ENCODE data around the gene ZNF416. TPM values are rescaled to one million over a fixed set of nuclear protein-coding genes. Genes with fewer than 3 reads are reported as not detected.

The ZNF416 gene
- polyA plus RNA-seq, 2 of the 4 experiments (the other 2 are of a cell fraction) = 3.5 to 4.7 TPM

DNA sequence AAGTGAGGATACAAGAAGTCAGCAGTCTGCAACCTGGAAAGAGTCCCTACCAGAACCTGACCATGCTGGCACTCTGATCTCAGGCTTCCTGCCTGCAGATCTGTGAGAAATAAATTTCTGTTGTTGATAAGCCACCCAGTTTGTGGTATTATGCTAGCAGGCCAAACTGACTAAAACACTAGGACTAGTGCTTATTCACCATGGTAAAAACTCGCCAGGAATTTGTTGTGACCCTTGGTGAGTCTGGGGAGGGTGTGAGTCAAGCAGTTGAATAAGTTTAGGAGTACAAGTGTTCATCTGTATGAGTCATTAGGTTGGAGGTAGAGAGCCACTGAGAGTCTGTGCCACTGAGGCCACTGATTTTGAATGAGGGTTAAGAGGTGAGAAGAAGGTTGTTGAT, 8.8 kb upstream of the ZNF416 start:
- WGBS (ENCODE audit: missing lambda C conversion rate) = 0% methylated on average over 1 of the region's 1 CpG
- DNase-seq (ENCODE audit: low read depth in 1 of 2, low spot score in 1 of 2) = no peak
- ChIA-PET CTCF (no interaction called here), POLR2A (no interaction called here)
- no peak overlapping the region for H3K4me3 ChIP-seq
- no peaks in the 10 kb centered on the region for H3K4me1 ChIP-seq
- TF ChIP-seq, protein P1, sequence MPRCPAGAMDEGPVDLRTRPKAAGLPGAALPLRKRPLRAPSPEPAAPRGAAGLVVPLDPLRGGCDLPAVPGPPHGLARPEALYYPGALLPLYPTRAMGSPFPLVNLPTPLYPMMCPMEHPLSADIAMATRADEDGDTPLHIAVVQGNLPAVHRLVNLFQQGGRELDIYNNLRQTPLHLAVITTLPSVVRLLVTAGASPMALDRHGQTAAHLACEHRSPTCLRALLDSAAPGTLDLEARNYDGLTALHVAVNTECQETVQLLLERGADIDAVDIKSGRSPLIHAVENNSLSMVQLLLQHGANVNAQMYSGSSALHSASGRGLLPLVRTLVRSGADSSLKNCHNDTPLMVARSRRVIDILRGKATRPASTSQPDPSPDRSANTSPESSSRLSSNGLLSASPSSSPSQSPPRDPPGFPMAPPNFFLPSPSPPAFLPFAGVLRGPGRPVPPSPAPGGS (IDR thresholded peaks at IDR 0.05) = no peak
- no peak for TF ChIP-seq ZC3H11A (IDR thresholded peaks at IDR 0.05)
- TF ChIP-seq PHF8 (IDR thresholded peaks at IDR 0.05; ENCODE audit: borderline replicate concordance, low read depth) = no peak
- no peak for ATAC-seq
- no peak overlapping the region for H3K27ac ChIP-seq
- no peak overlapping the region for H3K4me2 ChIP-seq
- H3K9me3 ChIP-seq = peaks cover 92% of the 10 kb centered on the region
- no peak for FAIRE-seq

DNA sequence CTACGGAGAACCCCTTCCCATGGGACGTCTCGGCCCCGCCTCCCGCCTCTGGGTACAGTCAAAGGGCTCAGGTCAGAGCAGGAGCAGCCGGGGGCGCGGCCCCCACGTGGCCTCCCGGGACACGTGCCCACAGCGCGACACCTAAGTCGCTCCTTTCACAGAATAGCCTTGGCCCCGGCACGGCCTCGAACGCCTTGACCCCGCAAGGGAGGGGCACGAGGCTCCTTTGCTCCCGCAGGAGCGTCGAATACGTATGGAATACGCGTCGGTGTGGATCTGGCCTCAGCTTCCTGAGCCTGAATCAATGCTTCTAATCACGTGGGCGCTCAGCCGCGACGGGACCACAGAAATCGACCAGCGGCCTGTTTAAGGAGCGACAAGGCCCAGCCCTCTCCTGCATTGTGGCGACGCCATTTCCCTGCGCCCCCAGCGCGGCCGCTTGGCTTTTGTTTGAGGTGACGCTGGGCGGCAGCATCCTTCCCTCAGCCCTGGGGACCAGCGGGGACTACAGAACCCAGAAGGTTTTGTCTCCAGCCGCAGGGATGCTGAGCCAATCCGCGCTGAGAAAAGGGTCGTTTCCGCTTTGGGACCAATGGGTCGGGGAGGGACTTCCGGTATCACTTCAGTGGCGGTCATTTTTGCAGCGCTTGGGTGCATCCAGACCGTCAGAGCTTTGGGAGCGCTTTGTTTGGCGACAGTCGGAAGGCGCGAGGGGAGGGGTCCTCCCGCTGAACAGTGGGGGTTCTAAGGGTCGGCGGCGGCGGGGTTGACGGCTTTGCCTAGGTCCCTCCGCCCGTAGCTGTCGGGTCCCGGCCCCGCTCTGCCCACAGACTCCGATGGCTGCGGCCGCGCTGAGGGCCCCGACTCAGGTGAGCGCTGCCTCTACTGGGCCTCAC, 5.1 kb upstream of the ZNF416 start, which contains the start of gene ZIK1:
Gene ZIK1 (plus strand): TSS at position 625 of the 896 bp plus-strand sequence. CDS start 212 bp downstream, at position 837.
- Histone ChIP-seq H3K4me1 (no peaks in the 10 kb centered on the region), H3K27ac (no peak within 1 kb of the TSS), H3K4me2 (no peak within 1 kb of the TSS), H3K9me3 (peaks cover 92% of the 10 kb centered on the region), H3K4me3 (no peak within 1 kb of the TSS)
- ChIA-PET POLR2A (interaction anchor here (0.5 kb wide), 1 partner anchor 1949 kb away, joined by 4 read pairs; no protein-coding TSS in a partner anchor), CTCF (no interaction called here)
- no peak for DNase-seq (ENCODE audit: low read depth in 1 of 2, low spot score in 1 of 2)
- no peak for ATAC-seq
- TF ChIP-seq, protein P2, sequence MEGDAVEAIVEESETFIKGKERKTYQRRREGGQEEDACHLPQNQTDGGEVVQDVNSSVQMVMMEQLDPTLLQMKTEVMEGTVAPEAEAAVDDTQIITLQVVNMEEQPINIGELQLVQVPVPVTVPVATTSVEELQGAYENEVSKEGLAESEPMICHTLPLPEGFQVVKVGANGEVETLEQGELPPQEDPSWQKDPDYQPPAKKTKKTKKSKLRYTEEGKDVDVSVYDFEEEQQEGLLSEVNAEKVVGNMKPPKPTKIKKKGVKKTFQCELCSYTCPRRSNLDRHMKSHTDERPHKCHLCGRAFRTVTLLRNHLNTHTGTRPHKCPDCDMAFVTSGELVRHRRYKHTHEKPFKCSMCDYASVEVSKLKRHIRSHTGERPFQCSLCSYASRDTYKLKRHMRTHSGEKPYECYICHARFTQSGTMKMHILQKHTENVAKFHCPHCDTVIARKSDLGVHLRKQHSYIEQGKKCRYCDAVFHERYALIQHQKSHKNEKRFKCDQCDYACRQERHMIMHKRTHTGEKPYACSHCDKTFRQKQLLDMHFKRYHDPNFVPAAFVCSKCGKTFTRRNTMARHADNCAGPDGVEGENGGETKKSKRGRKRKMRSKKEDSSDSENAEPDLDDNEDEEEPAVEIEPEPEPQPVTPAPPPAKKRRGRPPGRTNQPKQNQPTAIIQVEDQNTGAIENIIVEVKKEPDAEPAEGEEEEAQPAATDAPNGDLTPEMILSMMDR (IDR thresholded peaks at IDR 0.05) = no peak
- TF ChIP-seq ZC3H11A (IDR thresholded peaks at IDR 0.05) (no peak), FOSL2 (IDR thresholded peaks at IDR 0.05) (no peak), FOSL2 (CRISPR knock-in tag; IDR thresholded peaks at IDR 0.05) (no peak)
- FAIRE-seq = no peak
- WGBS (ENCODE audit: missing lambda C conversion rate) = 67% methylated on average over 66 of the region's 76 CpGs

DNA sequence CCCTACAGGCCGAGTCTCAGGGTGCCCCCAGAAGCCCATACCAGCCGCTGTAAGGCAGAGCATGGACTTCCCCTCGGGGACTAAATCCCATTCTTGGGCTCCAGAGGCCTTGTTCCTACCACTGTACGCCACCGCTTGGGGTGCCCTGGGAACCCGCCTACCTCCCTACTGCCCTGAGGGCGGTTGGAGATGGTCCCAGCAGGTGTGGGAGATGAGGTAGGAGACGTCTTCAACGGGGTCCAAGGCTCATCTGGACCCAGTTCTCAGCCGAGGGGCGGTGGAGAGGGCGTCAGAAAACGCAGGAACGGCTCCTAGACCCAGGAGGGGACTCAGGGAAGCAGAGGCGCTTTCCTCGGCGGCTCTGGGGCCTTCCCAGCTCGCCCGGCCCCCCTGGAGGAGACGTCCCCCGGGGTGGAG, 4.4 kb upstream of the ZNF416 start:
- ChIA-PET CTCF (no interaction called here), POLR2A (no interaction called here)
- no peaks in the 10 kb centered on the region for H3K4me1 ChIP-seq
- FAIRE-seq (no peak), ATAC-seq (no peak), DNase-seq (ENCODE audit: low read depth in 1 of 2, low spot score in 1 of 2) (no peak)
- WGBS (ENCODE audit: missing lambda C conversion rate) = 54% methylated on average over 6 of the region's 21 CpGs
- H3K4me2 ChIP-seq = no peak overlapping the region
- H3K9me3 ChIP-seq = peaks cover 89% of the 10 kb centered on the region
- H3K4me3 ChIP-seq = no peak overlapping the region
- TF ChIP-seq RNF2 (IDR thresholded peaks at IDR 0.05; ENCODE audit: borderline replicate concordance, low read depth) (no peak), RARB (CRISPR knock-in tag; IDR thresholded peaks at IDR 0.05) (no peak), GATA3 (IDR thresholded peaks at IDR 0.05; ENCODE audit: borderline replicate concordance) (no peak), MAFK (IDR thresholded peaks at IDR 0.05; ENCODE audit: partially characterized antibody) (no peak), CHD4 (IDR thresholded peaks at IDR 0.05; ENCODE audit: borderline replicate concordance) (no peak), HDAC2 (IDR thresholded peaks at IDR 0.05) (no peak), CBX2 (IDR thresholded peaks at IDR 0.05; ENCODE audit: borderline replicate concordance, low read depth) (no peak), ESRRA (IDR thresholded peaks at IDR 0.05; ENCODE audit: borderline replicate concordance, low read length) (no peak), HOXA7 (CRISPR knock-in tag; IDR thresholded peaks at IDR 0.05) (no peak), RFX5 (IDR thresholded peaks at IDR 0.05) (no peak)
- TF ChIP-seq, protein P3, sequence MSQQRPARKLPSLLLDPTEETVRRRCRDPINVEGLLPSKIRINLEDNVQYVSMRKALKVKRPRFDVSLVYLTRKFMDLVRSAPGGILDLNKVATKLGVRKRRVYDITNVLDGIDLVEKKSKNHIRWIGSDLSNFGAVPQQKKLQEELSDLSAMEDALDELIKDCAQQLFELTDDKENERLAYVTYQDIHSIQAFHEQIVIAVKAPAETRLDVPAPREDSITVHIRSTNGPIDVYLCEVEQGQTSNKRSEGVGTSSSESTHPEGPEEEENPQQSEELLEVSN (IDR thresholded peaks at IDR 0.05; ENCODE audit: borderline replicate concordance, low read depth) = no peak
- no peak overlapping the region for H3K27ac ChIP-seq

Measured in A549 (cell line).